Activated naive CD4-positive, alpha-beta T cell (primary cell): ENCODE data around the gene BCAP31.
"Not testable (repeated sequence)": the region's sequence is repeated elsewhere in the genome, so short reads cannot be mapped to it uniquely, and the experiment has no call there.

Source experiments
- DNase-seq, 4 experiments: peaks; one replicate each; lab custom pipeline; 2025; lab: John Stamatoyannopoulos, UW

Gene BCAP31

DNA sequence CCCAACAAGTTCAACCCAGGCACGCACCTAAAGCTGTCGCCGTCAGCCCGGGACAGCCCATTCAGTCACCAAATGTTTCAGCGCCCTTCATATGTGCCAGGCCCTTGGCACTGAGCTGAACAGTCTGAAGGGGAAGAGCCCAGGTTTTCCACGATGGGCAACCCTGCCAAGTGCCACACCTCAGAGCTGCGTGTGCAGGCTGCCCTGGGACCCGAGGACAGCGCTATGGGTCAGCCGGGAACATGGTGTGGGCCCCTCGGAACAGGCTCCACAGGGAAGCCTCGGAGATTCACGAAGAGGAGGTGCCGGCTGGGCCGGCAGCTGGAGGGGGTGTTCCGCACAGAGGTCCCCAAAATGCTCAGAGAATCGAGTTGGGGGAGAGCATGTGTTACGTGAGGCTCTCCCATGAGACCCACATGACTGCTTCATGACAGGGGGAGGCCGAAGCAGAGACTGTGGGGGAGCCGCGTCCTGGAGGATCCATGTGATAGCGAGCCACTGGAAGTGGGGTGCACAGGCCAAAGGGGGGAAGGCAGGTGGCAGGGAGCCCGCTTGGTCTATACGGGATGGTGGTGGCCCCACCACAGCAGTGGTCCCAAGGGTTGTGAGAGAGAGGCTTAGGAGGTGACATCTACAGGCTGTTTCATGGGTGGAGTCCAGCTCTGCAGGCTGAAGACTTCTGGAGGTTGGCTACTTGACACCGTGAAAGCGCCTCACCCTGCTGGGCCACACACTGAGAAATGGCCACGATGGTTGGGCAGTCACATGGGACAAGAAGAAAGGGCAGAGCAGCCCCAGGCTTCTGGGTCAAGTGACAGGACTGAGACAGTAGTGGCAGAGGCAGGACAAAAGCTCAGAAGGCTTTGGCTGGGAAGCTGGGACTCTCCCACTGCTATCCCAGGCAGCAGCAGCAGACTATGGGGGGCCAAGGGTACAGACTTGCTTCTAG is 14.2 kb downstream of the BCAP31 start:
- no peak for DNase-seq

DNA sequence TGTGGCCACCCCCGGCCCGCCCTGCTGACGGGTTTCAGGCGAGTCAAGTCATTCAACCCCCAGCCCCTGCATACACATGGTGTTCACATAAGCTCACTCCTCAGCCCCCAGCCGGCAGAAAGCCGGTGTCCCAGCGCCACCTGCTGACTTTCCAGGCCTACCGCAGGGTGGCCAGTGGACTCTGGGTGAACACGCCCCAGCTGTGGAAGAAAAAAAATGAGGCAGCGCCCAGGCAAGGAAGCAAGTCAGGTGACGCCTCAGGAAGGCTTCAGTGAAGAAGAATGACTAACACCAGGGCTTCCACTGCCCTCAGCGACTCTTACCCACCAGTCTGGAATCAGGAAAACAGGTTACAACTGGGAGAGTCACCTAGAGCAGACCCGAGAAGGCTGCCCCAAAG is 15.8 kb downstream of the BCAP31 start:
- DNase-seq, result peak in 2 of 4 experiments; percentile 11 to 14

DNA sequence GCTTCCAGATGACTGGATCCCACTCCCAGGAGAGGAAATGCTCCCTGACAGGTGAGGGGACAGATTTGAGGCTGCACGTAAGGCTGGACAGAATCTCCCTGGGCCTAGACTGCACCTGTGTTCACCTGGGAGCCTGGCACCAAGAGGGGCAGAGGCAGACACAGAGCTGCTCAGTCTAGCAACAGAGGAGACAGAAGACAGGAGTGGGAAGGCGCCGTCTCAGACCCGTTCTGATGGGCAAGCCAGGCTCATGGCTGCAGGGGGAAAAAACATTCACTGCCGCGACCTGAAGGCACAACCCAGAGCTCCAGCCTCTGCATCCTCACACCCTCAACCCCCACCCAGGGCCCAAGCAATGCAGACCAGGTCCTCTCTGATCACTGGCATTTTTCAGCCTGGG is 16.8 kb downstream of the BCAP31 start:
- DNase-seq, result no peak

DNA sequence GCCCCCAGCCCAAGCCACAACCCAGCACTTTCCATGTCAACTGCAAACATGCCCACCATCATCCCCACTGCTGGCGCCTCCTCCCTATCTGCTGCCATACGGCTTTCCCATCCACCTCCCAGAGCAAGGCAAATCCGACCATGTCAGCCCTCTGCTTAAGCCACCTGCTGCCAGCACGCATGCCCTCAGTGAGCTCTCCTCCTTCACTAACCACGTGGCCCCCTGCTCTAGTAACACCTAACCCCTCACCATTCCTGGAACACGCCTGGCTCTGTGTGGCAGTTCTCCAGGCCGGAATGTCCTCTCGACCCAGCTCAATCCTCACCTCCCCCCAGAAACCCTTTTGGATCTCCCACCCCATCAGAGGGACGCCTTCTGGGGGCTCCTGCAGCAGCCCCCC is 17.4 kb downstream of the BCAP31 start:
- no peak for DNase-seq

DNA sequence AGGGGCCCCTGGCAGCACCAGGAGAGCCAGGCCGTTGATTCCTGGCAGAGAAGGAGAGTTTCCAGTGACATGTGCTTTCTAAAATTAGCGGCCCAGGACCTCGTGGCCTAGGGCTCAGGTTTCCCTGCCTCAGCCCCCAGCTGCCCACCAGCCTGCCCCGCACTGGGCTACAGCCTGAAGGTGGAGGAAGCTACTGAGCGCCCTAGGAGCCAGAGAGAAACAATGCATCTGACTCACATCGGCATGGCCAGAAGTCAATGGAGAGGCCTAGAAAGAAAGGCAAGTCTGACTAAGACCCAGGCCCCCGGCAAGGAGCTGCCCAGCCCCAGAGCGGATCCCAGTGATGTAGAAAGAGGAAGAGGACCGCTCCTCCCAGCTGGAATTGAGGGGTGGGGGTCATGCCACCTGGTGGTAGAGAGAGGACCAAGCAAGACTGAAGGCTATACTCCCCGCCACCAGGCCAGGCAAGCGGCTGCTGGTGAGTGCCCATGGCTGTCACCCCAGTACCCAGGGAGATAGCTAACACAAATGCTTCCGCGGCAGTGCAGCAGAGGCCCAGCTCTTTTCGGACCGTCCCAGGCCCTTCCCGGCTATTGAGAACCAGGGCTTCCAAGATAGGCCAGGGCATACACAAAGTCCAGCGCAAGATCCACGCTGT is 18.7 kb downstream of the BCAP31 start:
- not testable (repeated sequence) for DNase-seq

DNA sequence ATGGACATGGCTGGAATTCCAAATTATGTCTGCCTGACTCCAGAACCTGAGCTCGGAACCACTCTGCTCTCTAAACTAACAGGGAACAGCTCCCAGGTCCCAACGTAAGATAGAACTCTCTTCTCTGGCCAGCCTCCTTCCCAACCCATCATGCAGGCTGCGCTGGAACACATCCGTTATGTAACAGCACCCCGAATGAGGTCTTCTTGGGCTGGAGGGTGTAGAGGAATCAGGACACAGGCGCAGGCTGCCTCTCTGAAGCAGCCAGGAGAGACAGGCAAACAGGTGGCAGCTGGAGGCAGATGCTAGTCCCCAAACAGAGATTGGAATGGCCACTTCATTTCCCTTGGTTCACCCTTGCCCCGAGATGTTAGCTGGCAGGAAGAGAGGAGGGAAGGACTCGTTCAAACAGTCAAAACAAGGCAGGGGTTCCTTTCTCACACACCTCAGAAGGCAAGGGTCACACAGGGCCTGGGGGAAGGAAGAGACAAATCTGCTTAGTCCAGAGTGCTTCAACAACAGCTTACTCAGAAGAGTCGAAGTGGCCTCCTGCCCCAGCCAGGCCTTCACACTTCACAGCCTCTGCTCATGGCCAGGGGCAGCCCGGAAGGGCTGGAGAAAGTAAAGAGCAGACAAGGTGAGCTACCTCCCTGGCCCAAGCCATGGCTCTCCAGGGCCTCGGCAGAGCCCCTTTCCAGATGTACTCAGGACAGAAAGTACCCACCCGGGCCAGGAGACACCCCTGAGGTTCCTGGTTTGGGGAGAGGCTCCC is 19.4 kb downstream of the BCAP31 start:
- not testable (repeated sequence) for DNase-seq

DNA sequence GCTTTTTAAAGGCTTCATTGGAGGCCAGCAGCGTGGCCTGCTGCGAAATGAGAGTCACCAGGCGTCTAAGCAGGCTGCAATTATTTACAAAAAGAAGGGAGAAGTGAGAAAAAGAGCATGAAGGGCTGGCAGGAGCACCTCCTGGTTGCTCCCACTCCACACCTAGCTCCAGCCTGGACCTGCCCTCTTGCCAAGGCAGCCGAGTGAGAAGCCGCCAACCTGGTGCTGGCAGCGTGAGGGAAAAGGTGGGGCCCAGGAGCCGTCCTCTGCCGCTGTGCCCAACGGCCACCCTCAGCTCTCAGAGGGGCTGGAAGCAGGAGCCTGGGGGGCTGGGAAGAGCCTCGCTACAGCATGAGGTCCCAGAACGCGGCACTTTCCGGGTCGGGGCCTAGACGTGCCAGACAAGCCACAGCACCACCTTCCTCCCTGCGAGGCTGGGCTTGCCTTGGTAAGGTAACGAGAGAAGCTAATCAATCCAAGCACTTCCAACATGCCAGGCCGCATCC is 20.1 kb downstream of the BCAP31 start:
- DNase-seq, result no peak

DNA sequence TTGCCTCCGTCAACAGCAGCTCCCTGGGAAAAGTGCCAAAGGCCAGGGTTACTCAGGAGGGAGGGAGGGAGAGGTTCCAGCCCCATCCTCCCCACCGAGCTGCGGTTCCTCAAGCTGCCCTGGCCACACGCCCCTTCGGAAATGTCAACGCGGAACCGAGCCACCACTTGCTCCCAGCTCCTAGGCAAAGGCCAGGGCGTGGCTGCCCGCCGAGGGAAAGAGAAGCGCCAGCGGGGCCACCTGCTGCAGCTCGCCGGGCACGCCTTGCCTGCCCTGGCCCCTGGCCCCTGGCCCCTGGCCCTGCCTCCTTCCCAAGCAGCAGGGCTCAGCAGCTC is 21.2 kb downstream of the BCAP31 start:
- no peak for DNase-seq

DNA sequence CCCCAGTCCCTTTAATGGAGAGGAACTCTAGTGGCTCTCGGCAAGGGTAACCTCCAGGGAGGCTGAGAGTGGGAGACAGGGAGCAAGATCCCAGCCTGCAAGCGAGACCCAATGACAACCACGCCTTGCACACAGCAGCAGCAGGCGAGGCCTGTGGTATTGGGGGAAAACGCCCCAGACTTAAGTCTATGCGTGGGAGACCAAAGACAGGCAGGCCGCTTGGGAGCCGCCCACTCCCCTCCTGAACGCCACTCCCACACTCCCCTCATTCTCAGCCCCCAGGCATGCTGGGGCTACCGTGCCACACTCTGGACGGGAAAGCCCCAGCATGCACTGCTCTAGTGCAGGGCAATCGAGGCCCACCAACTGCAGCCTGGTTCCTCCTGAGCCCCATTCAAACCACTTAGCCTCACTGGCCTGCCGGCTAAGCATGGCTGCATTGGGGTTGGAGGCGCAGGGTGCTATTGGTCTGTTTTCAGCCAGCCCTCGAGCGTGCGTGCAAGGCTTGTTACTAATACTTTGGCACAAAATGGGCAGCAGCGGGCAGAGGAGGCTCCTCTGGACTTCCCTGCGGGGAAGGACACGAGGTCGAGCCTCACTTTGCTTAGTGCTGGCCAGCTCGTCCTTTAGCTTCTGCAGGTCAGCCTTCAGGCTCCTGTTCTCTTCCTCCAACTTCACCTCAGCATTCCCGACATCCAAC is 21.7 kb downstream of the BCAP31 start:
- no peak for DNase-seq

DNA sequence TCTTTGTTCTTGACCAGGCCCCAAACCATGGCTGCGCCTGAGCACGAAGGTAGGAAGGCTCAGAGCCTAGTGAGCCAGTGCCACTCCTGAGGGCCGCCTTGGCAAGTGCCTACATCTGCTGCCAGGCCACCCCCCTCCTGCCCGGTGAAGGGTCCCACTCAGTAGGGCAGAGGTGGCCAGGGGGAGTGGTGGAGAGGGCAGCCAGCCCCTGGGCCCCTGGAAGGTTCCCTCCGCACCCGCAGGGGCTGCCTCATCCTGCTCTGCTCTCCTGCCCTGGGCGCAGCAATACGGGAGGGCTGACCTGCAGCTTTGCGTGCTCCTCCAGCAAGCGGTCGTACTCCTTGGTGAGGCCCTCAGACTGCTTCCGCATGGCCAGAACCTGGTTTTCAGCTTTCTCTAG is 22.5 kb downstream of the BCAP31 start:
- no peak for DNase-seq

DNA sequence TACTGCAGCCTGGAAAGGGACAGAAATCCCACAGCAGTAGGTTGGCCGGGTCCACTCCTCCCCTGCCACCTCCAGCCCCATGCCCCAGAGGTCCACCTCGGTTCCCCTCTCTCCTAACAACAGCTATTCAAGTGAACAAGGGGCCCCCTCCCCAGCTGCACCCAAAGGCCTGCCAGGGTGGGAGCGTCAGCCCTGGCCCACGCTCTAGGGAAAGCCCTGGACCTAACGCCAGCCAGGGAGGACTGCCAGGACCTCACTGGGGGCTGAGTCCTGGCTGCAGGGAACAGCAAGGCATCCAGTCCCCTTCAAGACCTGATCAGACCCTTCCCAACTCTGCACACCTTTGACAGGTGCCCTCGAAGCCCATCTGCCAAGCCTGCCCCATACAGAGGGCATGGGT is 23.2 kb downstream of the BCAP31 start:
- DNase-seq, result no peak

DNA sequence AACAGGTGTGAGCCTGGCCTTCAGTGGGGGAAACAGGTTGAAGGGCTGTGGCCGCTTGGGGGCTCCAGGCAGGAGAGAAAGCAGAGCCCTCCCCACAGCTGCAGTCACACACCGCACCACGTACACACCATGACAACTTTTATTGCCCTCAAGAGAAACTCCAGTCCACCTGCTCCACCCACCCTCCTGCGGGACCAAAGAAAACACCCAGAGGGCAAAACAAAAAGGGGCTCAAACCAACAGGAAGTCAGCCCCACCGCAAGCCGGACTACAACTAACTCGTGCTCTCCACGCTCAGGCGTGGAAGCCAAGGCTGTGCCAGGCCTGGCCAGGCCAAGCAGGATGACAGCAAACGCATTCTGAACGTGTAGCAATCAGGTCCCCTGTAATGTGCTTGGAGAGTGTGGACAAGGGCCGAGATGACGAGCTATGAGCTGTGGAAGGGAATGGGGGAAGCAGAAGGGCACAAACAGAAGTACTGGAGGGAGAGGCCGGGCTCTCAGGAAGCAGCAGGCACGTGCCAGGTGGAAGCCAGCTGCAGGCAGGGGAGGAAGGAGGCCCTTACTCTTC is 23.7 kb downstream of the BCAP31 start:
- no peak for DNase-seq

DNA sequence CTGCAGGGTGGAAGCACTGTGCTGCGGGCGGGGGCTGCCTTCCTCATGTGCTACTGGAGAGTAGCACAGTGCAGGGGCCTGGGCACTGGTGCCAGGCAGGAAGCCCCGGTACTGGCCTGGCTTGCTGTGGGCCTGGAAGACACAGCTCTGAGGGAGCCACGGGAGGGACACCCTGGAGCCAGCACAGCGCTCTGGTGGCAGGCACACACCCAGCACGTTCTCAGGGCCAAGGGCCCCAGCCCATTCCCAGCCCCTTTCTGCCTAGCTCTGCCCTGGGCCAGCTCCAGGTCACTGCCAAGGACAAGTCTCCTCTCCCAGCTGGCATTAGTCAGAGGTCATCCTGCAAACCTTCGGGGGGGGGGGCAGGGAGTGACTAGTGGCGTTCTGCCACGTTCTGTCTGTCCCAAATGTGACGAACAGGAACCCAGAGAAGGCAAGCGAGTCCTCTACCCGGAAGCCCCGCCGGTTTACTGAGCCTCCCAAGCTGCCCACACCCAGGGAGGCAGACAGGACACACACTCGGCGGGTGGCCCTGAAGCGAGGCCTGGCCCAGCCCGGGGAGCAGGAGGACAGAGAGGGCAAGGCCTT is 24.3 kb downstream of the BCAP31 start:
- not testable (repeated sequence) for DNase-seq

DNA sequence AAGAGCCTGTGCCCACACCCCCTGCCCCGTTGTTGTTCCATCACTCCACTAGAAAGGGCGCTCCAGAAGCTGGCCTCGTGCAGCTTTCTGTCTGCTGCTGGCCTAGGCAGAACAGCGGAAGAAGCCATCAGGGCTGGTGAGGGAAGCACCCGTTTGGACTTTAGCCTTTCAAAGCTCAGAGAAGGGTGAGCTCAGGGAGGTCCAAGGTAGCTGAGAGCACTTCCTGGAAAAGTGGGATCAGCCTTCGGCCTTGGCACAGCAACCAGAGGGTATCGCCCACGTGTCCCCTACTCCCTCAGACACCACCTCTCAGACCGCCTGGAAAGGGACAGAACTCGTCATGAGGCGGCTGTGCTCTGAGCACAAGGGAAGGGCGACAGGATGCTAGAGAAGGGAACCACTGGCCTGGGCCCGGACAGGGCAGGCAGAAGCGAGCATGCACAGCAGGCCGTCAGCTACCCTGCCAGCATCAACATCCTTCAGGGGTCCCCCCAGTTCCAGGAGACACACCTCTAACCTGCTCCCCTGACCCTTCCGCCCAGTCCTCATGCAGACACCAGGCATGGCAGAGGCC is 24.9 kb downstream of the BCAP31 start:
- DNase-seq, result not testable (repeated sequence)

DNA sequence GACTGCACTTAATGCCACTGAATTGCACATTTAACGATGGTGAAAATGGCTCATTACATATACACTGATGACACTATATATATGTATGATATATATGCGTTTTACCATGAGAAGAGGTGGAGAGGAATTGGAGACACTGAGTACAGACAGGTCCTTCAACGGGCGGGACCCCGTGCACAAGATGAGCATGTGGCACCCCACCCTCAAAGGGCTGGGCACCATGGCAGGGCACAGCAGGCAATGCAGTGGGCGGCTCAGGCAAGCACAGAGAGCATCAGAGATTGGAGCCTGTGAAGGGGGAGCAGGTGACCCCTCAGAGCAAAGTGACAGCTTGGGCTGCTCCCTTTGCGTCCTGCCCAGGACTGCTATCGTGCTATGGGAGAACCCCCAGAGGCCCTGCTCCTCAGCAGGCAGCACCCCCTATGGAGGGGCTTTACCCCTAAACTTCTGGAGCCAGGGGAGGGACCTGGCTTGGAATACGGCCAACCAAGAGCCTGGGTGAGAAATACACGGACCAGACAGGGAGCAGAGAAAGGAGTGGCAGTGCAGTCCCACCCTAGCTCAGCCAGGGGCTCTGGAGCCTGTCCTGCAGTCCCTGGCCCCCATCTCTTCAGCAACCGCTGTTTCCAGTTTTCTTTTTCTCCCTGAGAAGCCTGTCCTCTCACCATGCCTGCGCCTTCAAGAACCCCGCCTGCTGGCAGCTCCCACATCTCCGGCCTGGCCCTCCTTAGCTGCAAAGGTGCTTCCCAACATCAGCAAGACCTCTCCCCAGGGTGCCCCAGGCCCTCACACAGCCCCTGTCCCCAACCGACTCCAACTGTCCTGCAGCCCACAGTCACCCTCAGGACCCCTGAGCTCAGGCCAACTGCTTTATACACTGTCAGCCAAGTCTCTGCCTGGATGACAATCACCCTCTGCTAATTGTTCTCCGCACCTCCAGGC is 26.0 kb downstream of the BCAP31 start:
- no peak for DNase-seq

DNA sequence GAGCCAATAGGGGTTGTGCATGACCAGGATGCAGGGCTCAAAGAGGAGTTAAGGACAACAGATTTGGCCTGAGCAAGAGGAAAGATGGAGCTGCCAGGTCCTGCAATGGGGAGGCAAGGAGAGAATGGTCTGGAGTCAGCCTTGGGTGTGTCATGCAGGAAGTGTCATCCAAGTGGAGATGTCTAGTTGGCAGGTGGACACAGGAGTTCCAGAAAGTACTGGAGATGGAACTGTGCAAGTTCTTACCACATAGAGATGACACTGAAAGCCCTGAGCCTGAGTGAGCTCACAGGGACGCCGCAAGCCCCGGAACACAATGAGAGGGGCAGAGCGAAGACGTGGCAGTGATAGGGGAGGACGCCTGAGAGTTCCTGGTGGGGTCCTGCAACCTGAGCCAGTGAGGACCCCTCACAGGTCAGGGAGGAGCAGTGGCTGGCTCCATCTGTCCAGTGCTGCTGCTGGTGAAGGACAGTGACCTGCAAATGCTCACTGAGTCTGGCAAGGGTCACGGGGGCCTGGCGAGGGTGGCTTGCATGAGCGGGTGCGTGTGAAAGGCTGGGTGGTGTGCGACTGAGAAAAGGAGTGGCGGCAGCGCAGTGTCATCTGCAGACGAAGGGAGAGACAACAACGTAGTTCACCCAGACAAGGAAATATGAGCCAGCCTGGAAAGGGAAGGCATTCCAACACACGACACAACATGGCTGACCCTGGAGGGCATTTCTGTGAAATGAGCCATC is 27.0 kb downstream of the BCAP31 start:
- not testable (repeated sequence) for DNase-seq

DNA sequence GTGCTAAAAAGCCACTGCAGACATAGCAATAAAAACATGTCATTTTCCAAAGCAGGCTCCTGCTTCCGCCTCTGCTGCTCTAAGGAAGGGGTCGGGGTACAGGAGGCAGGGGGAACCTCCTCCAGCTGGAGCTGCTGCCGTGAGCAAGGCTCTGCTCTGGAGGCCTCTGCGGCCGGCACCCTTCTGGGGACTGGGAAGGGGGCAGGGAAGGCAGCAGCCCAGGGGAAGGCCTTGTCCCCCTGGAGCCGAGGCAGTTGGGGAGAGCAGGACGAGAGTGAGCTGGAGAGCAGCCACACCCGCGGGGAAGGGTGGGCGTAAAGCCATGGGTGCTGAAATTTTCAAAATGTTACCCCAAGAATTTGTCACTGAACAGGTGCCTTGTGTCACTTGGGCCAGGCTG is 27.6 kb downstream of the BCAP31 start:
- not testable (repeated sequence) for DNase-seq

DNA sequence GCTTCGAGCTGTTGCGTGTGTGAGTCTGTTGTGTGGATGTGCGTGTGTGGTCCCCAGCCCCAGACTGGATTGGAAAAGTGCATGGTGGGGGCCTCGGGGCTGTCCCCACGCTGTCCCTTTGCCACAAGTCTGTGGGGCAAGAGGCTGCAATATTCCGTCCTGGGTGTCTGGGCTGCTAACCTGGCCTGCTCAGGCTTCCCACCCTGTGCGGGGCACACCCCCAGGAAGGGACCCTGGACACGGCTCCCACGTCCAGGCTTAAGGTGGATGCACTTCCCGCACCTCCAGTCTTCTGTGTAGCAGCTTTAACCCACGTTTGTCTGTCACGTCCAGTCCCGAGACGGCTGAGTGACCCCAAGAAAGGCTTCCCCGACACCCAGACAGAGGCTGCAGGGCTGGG is 28.1 kb downstream of the BCAP31 start:
- DNase-seq, result no peak
